ENCODE data around the gene RBM6. TPM values are rescaled to one million over a fixed set of nuclear protein-coding genes. Genes with fewer than 3 reads are reported as not detected.
A peak's percentile ranks its signal among the peaks of the same experiment; 100 is the strongest.

The RBM6 gene
- total RNA-seq, 2 experiments from 2014 or later: 99.3 to 106 TPM

DNA sequence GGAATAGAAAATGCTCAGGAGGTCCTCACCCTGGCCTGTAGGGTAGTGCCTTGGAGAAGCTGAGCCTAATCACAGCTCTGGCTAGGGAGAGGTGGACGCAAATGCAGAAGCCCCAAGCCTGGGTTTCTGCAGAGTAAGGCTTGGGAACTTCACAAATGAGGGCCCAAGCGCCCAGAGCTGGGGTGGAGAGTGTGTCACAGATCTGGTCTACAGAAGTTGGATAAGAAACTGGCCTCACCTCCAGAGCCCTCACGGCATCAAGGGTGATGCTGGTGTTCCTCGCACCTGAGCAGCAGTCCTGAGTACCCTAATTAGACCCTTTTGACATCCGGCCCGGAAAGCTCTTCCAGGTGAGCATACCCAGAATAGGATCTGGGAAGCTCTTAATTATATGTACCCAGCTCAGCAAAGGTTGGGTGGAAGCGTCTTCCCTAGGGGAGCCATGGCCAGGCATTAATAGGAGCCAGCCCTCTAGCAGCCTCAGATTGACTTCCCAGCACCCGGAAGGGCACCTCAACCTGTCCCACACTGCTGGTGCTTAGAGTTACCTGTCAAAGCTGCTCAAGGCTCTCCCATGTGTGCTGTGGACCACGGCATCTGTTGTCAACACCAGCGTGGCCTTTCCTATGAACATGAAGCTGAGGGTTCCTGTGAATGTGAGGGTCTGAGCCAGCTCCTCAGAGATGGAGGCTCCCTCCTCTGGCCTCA, 180.6 kb downstream of the RBM6 start:
- peaks cover 50% of the 10 kb centered on the region for H3K36me3 ChIP-seq (ENCODE audit: insufficient read depth, low read length)
- CTCF ChIA-PET: interaction anchor here (2.0 kb wide), 1 partner anchor 105 kb away, joined by 7 read pairs; no protein-coding TSS in a partner anchor
- no peaks in the 10 kb centered on the region for H3K27me3 Mint-ChIP-seq
- no peak overlapping the region for H3K27ac ChIP-seq (ENCODE audit: low read depth in 1 of 2, low read length in 2 of 2)
- H3K4me1 ChIP-seq (ENCODE audit: insufficient read depth, low read length): peaks cover 7% of the 10 kb centered on the region
- peaks cover 6% of the 10 kb centered on the region for H3K4me1 Mint-ChIP-seq (ENCODE audit: low read depth)
- H3K4me3 Mint-ChIP-seq: no peak overlapping the region
- peak in 1 of 14 experiments; percentile 26 for DNase-seq
- H3K9me3 Mint-ChIP-seq: no peaks in the 10 kb centered on the region
- peaks cover 58% of the 10 kb centered on the region for H3K36me3 Mint-ChIP-seq (ENCODE audit: low read depth)
- intact Hi-C loops (cut with DNase I, micrococcal nuclease): loop anchor here (1.0 to 2.0 kb wide), 5 partner anchors 68 to 153 kb away; no protein-coding TSS in a partner anchor
- POLR2A ChIA-PET: interaction anchor here (1.1 kb wide), 1 partner anchor 106 kb away, joined by 4 read pairs; no protein-coding TSS in a partner anchor
- no peak overlapping the region for H3K4me3 ChIP-seq (ENCODE audit: low read length)
- peak overlapping the region; percentile 61 for H3K27ac Mint-ChIP-seq
- ATAC-seq (ENCODE audit: poor library complexity): no peak
- H3K9me3 ChIP-seq (ENCODE audit: control insufficient read depth in 1 of 2, insufficient read depth in 1 of 2, low read length in 2 of 2): no peaks in the 10 kb centered on the region
- no peaks in the 10 kb centered on the region for H3K27me3 ChIP-seq (ENCODE audit: control insufficient read depth in 1 of 2, insufficient read depth in 2 of 2, low read length in 2 of 2)
- TF ChIP-seq, protein P1, sequence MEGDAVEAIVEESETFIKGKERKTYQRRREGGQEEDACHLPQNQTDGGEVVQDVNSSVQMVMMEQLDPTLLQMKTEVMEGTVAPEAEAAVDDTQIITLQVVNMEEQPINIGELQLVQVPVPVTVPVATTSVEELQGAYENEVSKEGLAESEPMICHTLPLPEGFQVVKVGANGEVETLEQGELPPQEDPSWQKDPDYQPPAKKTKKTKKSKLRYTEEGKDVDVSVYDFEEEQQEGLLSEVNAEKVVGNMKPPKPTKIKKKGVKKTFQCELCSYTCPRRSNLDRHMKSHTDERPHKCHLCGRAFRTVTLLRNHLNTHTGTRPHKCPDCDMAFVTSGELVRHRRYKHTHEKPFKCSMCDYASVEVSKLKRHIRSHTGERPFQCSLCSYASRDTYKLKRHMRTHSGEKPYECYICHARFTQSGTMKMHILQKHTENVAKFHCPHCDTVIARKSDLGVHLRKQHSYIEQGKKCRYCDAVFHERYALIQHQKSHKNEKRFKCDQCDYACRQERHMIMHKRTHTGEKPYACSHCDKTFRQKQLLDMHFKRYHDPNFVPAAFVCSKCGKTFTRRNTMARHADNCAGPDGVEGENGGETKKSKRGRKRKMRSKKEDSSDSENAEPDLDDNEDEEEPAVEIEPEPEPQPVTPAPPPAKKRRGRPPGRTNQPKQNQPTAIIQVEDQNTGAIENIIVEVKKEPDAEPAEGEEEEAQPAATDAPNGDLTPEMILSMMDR (IDR thresholded peaks at IDR 0.05): no peak

GRCh38 chr3:50121072-50122032, 181.4 kb downstream of the RBM6 start:
- Histone ChIP-seq H3K4me3 (ENCODE audit: low read length) (no peak overlapping the region), H3K9me3 (ENCODE audit: control insufficient read depth in 1 of 2, insufficient read depth in 1 of 2, low read length in 2 of 2) (no peaks in the 10 kb centered on the region), H3K4me1 (ENCODE audit: insufficient read depth, low read length) (peaks cover 7% of the 10 kb centered on the region), H3K27ac (ENCODE audit: low read depth in 1 of 2, low read length in 2 of 2) (no peak overlapping the region), H3K27me3 (ENCODE audit: control insufficient read depth in 1 of 2, insufficient read depth in 2 of 2, low read length in 2 of 2) (no peaks in the 10 kb centered on the region), H3K36me3 (ENCODE audit: insufficient read depth, low read length) (peaks cover 42% of the 10 kb centered on the region)
- CTCF ChIA-PET: interaction anchor here (2.0 kb wide), 1 partner anchor 105 kb away, joined by 7 read pairs; no protein-coding TSS in a partner anchor
- Mint-ChIP-seq H3K4me1 (ENCODE audit: low read depth) (peaks cover 6% of the 10 kb centered on the region), H3K4me3 (no peak overlapping the region), H3K27ac (peak overlapping the region; percentile 61), H3K9me3 (no peaks in the 10 kb centered on the region), H3K36me3 (ENCODE audit: low read depth) (peaks cover 50% of the 10 kb centered on the region), H3K27me3 (no peaks in the 10 kb centered on the region)
- ATAC-seq (ENCODE audit: poor library complexity): peak; percentile 87
- peak; percentile 55 to 86 (median 65) for DNase-seq
- TF ChIP-seq, protein P1 (IDR thresholded peaks at IDR 0.05): peak; percentile 86
- intact Hi-C loops (cut with DNase I, micrococcal nuclease): loop anchor here (1.0 to 2.0 kb wide), 5 partner anchors 67 to 152 kb away; no protein-coding TSS in a partner anchor
- POLR2A ChIA-PET: interaction anchor here (1.1 kb wide), 1 partner anchor 105 kb away, joined by 4 read pairs; no protein-coding TSS in a partner anchor

DNA sequence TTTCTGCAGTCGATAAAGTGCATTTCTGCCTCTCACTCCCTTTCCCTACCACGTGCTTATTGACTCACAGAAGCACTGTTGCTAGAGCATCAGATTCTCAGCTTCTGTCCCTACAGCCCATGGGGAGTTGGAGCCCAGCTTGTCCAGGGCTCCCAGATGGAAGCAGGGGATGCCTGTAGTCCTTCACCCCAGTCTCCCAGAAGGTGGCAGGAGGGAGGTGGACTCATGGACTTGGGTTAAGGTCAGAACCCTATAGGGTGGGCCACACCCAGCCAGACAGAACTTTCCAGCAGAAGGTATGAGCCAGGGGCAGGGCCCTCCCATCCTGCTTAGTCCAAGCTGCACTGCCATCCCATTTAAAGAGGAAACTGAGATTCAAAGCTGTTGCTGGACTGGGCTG, 182.1 kb downstream of the RBM6 start:
- H3K4me3 ChIP-seq (ENCODE audit: low read length): no peak overlapping the region
- H3K27me3 ChIP-seq (ENCODE audit: control insufficient read depth in 1 of 2, insufficient read depth in 2 of 2, low read length in 2 of 2): no peaks in the 10 kb centered on the region
- Mint-ChIP-seq H3K36me3 (ENCODE audit: low read depth) (peaks cover 42% of the 10 kb centered on the region), H3K4me3 (no peak overlapping the region), H3K9me3 (no peaks in the 10 kb centered on the region), H3K4me1 (ENCODE audit: low read depth) (peaks cover 6% of the 10 kb centered on the region), H3K27me3 (no peaks in the 10 kb centered on the region), H3K27ac (peak overlapping the region; percentile 61)
- DNase-seq (peak in 1 of 14 experiments; percentile 25), ATAC-seq (ENCODE audit: poor library complexity) (no peak)
- POLR2A ChIA-PET: no interaction called here
- H3K36me3 ChIP-seq (ENCODE audit: insufficient read depth, low read length): peaks cover 35% of the 10 kb centered on the region
- H3K27ac ChIP-seq (ENCODE audit: low read depth in 1 of 2, low read length in 2 of 2): no peak overlapping the region
- intact Hi-C loops (cut with DNase I, micrococcal nuclease): loop anchor here in 1 of 2 experiments (1.0 kb wide), 1 partner anchor 151 kb away; no protein-coding TSS in a partner anchor
- TF ChIP-seq, protein P1 (IDR thresholded peaks at IDR 0.05): no peak
- CTCF ChIA-PET: interaction anchor here (1.0 to 2.0 kb wide), 2 partner anchors 32 to 104 kb away, joined by 3 to 7 read pairs; no protein-coding TSS in a partner anchor
- peaks cover 7% of the 10 kb centered on the region for H3K4me1 ChIP-seq (ENCODE audit: insufficient read depth, low read length)
- no peaks in the 10 kb centered on the region for H3K9me3 ChIP-seq (ENCODE audit: control insufficient read depth in 1 of 2, insufficient read depth in 1 of 2, low read length in 2 of 2)

Measured in CD4-positive, alpha-beta T cell (primary cell).